H1 (cell line): ENCODE measurements around the gene TUBGCP6. TPM values are rescaled to one million over a fixed set of nuclear protein-coding genes. Genes with fewer than 3 reads are reported as not detected.

Experiments used
- CTCF ChIA-PET: fragments of 300-600 bp; sonication (Branson Sonifier 250); formaldehyde crosslinking; loops from one replicate; lab custom pipeline; 2021; ENCODE audit not compliant: partially characterized antibody; lab: Charles Lee
- POLR2A ChIA-PET: fragments of 300-600 bp; sonication (Branson Sonifier 250); formaldehyde crosslinking; loops from one replicate; lab custom pipeline; 2021; ENCODE audit warnings: inconsistent platforms; ENCODE audit not compliant: partially characterized antibody; lab: Charles Lee
- DNase-seq, 2 experiments: peaks; one replicate each; pipeline versions ENCODE4 v3.0.0 to v3.0.0-alpha.2; 2010 to 2022; ENCODE audit warnings: low spot score in 2 of 2, low read depth in 1 of 2, mixed read lengths in 1 of 2
- FAIRE-seq: peaks from 2 replicates; lab custom pipeline; 2011; peaks lifted over from hg19 to GRCh38; lab: Jason Lieb, UNC
- H2AFZ ChIP-seq: 2 replicates; pipeline ENCODE4 v1.8.1; 2012; ENCODE audit warnings: low read length, inconsistent platforms
- H2AK5ac ChIP-seq: 2 replicates; pipeline ENCODE4 v1.6.1; 2013; ENCODE audit warnings: low read depth, low read length
- H2BK120ac ChIP-seq: replicated peaks from 2 replicates; pipeline ENCODE3; 2013; ENCODE audit warnings: low read depth, low read length, inconsistent platforms
- H2BK12ac ChIP-seq: 2 replicates; pipeline ENCODE4 v1.6.1; 2013; ENCODE audit warnings: low read depth, low read length
- H2BK15ac ChIP-seq: 2 replicates; pipeline ENCODE4 v1.6.1; 2013; ENCODE audit warnings: low read length
- H2BK20ac ChIP-seq: 2 replicates; pipeline ENCODE4 v1.6.1; 2013; ENCODE audit warnings: low read length
- H2BK5ac ChIP-seq: 2 replicates; pipeline ENCODE4 v1.6.1; 2013; ENCODE audit warnings: low read depth, low read length
- H3K14ac ChIP-seq: 2 replicates; pipeline ENCODE4 v1.6.1; 2013; ENCODE audit warnings: inconsistent platforms; ENCODE audit not compliant: insufficient read length
- H3K18ac ChIP-seq: 2 replicates; pipeline ENCODE4 v1.6.1; 2013; ENCODE audit warnings: low read length; ENCODE audit errors: extremely low read depth
- H3K23ac ChIP-seq: 2 replicates; pipeline ENCODE4 v1.6.1; 2013; ENCODE audit warnings: inconsistent platforms; ENCODE audit not compliant: insufficient read length
- H3K23me2 ChIP-seq: 2 replicates; pipeline ENCODE4 v1.6.1; 2013; ENCODE audit warnings: low read depth, low read length
- H3K27ac ChIP-seq: 2 replicates; pipeline ENCODE4 v1.6.1; 2011; ENCODE audit warnings: low read depth, low read length, inconsistent platforms
- H3K27me3 ChIP-seq, 4 experiments: replicated peaks in 1 of 4; 1 replicate in 1 of 4; 2 replicates in 3 of 4; pipeline versions ENCODE4 v1.6.1 to v1.8.1; 2011 to 2013; ENCODE audit warnings: low read length in 3 of 4, mild to moderate bottlenecking in 3 of 4, inconsistent platforms in 2 of 4, mixed read lengths in 2 of 4, moderate library complexity in 1 of 4; ENCODE audit not compliant: control insufficient read depth in 3 of 4, insufficient read depth in 3 of 4; ENCODE audit errors: extremely low read depth in 1 of 4
- H3K36me3 ChIP-seq, 4 experiments: 2 replicates each; pipeline versions ENCODE4 v1.6.1 to v1.8.1; 2011 to 2013; ENCODE audit warnings: mild to moderate bottlenecking in 4 of 4, low read length in 3 of 4, moderate library complexity in 2 of 4, control low read depth in 1 of 4, inconsistent platforms in 1 of 4; ENCODE audit not compliant: insufficient read depth in 4 of 4, control insufficient read depth in 2 of 4
- H3K4ac ChIP-seq: replicated peaks from 2 replicates; pipeline ENCODE3; 2013; ENCODE audit warnings: low read length, low read depth, mixed read lengths, inconsistent platforms; ENCODE audit not compliant: insufficient read length
- H3K4me1 ChIP-seq, 4 experiments: replicated peaks in 1 of 4; 1 replicate in 1 of 4; 2 replicates in 3 of 4; pipeline versions ENCODE4 v1.6.1 to v1.8.1; 2011 to 2013; ENCODE audit warnings: low read length in 3 of 4, inconsistent platforms in 2 of 4, mixed read lengths in 1 of 4; ENCODE audit not compliant: insufficient read depth in 4 of 4, control insufficient read depth in 3 of 4
- H3K4me2 ChIP-seq, 2 experiments: 2 replicates each; pipeline versions ENCODE4 v1.6.1 to v1.8.1; 2011 to 2013; ENCODE audit warnings: low read depth in 2 of 2, low read length in 2 of 2, control low read depth in 1 of 2, inconsistent platforms in 1 of 2, mild to moderate bottlenecking in 1 of 2; ENCODE audit not compliant: insufficient read depth in 1 of 2
- H3K4me3 ChIP-seq, 4 experiments: fragments of 200-600, 300-600 bp in 1 of 4; sonication (generic), shearing (Covaris generic), sonication (Bioruptor Twin) in 1 of 4; 2 replicates each; pipeline versions ENCODE4 v1.5.1 to v1.8.1; 2011 to 2016; ENCODE audit warnings: low read length in 4 of 4, low read depth in 3 of 4, control low read depth in 2 of 4, inconsistent platforms in 2 of 4, mild to moderate bottlenecking in 2 of 4, mixed read lengths in 1 of 4, moderate library complexity in 1 of 4; ENCODE audit not compliant: insufficient read depth in 2 of 4; ENCODE audit errors: extremely low read depth in 1 of 4
- H3K56ac ChIP-seq: replicated peaks from 2 replicates; pipeline ENCODE3; 2013; ENCODE audit warnings: low read depth, mild to moderate bottlenecking, mixed read lengths, low read length, inconsistent platforms; ENCODE audit not compliant: insufficient read length
- H3K79me1 ChIP-seq: 2 replicates; pipeline ENCODE4 v1.6.1; 2013; ENCODE audit warnings: low read depth, low read length, control low read depth
- H3K79me2 ChIP-seq, 2 experiments: 2 replicates each; pipeline versions ENCODE4 v1.6.1 to v1.8.1; 2012 to 2013; ENCODE audit warnings: low read length in 2 of 2, mild to moderate bottlenecking in 2 of 2, inconsistent platforms in 1 of 2; ENCODE audit not compliant: insufficient read depth in 2 of 2, control insufficient read depth in 1 of 2
- H3K9ac ChIP-seq, 4 experiments: replicated peaks in 1 of 4; 1 replicate in 1 of 4; 2 replicates in 3 of 4; pipeline versions ENCODE4 v1.6.1 to v1.8.1; 2011 to 2013; ENCODE audit warnings: low read depth in 3 of 4, low read length in 3 of 4, control low read depth in 2 of 4, mild to moderate bottlenecking in 2 of 4, moderate library complexity in 2 of 4, inconsistent platforms in 1 of 4; ENCODE audit errors: extremely low read depth in 1 of 4
- H3K9me3 ChIP-seq, 2 experiments: 2 replicates each; pipeline versions ENCODE4 v1.6.1 to v1.8.1; 2012 to 2013; ENCODE audit warnings: mild to moderate bottlenecking in 2 of 2, moderate library complexity in 2 of 2, control low read depth in 1 of 2, inconsistent platforms in 1 of 2, low read depth in 1 of 2, low read length in 1 of 2, mixed read lengths in 1 of 2; ENCODE audit not compliant: insufficient read depth in 2 of 2
- H4K20me1 ChIP-seq, 2 experiments: replicated peaks in 1 of 2; 2 replicates each; pipeline versions ENCODE3 to v1.8.1; 2011 to 2013; ENCODE audit warnings: inconsistent platforms in 2 of 2, low read length in 2 of 2, mild to moderate bottlenecking in 1 of 2; ENCODE audit not compliant: insufficient read depth in 2 of 2, control insufficient read depth in 1 of 2
- H4K5ac ChIP-seq: 2 replicates; pipeline ENCODE4 v1.6.1; 2013; ENCODE audit warnings: low read length, low read depth, mixed read lengths, inconsistent platforms; ENCODE audit not compliant: insufficient read length
- H4K8ac ChIP-seq: 2 replicates; pipeline ENCODE4 v1.8.0; 2013; ENCODE audit warnings: mild to moderate bottlenecking, moderate library complexity, low read length, inconsistent platforms; ENCODE audit not compliant: insufficient read depth; ENCODE audit errors: extremely low read depth
- H4K91ac ChIP-seq: replicated peaks from 2 replicates; pipeline ENCODE3; 2013; ENCODE audit warnings: low read length, mixed read lengths, inconsistent platforms; ENCODE audit not compliant: insufficient read length
- HDAC2 ChIP-seq, 2 experiments: fragments of 300-600 bp in 1 of 2; sonication (generic) in 1 of 2; IDR thresholded peaks; 2 replicates each; pipeline ENCODE4 v1.6.1; 2011 to 2012; ENCODE audit warnings: low read depth in 2 of 2, low read length in 2 of 2, mild to moderate bottlenecking in 2 of 2, moderate library complexity in 2 of 2, borderline replicate concordance in 1 of 2, inconsistent platforms in 1 of 2
- KDM4A ChIP-seq: IDR thresholded peaks from one replicate; pipeline ENCODE4 v1.7.1; 2012; ENCODE audit warnings: low read depth, mild to moderate bottlenecking, moderate library complexity, low read length, inconsistent platforms; ENCODE audit not compliant: severe bottlenecking
- PHF8 ChIP-seq: fragments of 200-600 bp; sonication (generic); conservative IDR thresholded peaks from 2 replicates; pipeline ENCODE4 v1.7.1; 2012; ENCODE audit warnings: low read depth, mild to moderate bottlenecking, inconsistent platforms, low read length, moderate library complexity
- POLR2AphosphoS5 ChIP-seq: IDR thresholded peaks from 2 replicates; pipeline ENCODE4 v1.6.1; 2011; ENCODE audit warnings: low read depth, low read length
- RAD21 ChIP-seq, 2 experiments: IDR thresholded peaks in 1 of 2; conservative IDR thresholded peaks in 1 of 2; 2 replicates each; pipeline ENCODE4 v1.6.1; 2011; ENCODE audit warnings: low read depth in 2 of 2, low read length in 2 of 2, improper control_type of control experiment in 1 of 2, inconsistent platforms in 1 of 2, mild to moderate bottlenecking in 1 of 2, moderate library complexity in 1 of 2
- RNF2 ChIP-seq: fragments of 200-900, 300-1000 bp; sonication (generic); IDR thresholded peaks from 2 replicates; pipeline ENCODE4 v1.7.1; 2016; ENCODE audit warnings: borderline replicate concordance, low read depth, mild to moderate bottlenecking, antibody characterized with exemption, low read length; ENCODE audit not compliant: poor library complexity, severe bottlenecking; ENCODE audit errors: missing control alignments
- TAF1 ChIP-seq: IDR thresholded peaks from 2 replicates; pipeline ENCODE4 v1.6.1; 2011; ENCODE audit warnings: mild to moderate bottlenecking, low read depth, low read length
- TBP ChIP-seq: IDR thresholded peaks from 2 replicates; pipeline ENCODE4 v1.6.1; 2011; ENCODE audit warnings: low read depth, low read length, improper control_type of control experiment
- WGBS, 2 experiments: shearing (Covaris generic) in 1 of 2; methylation state at CpG; one replicate each; pipeline versions ENCODE4 v1.1.6 to v1.1.7; 2013 to 2015; ENCODE audit warnings: low lambda C conversion rate in 2 of 2, mixed read lengths in 2 of 2, inconsistent platforms in 1 of 2, low coverage in 1 of 2, missing lambda C conversion rate in 1 of 2; ENCODE audit not compliant: insufficient replicate concordance in 2 of 2, insufficient coverage in 1 of 2, insufficient read length in 1 of 2; ENCODE audit errors: extremely low coverage in 1 of 2, missing lambda C conversion rate in 1 of 2; 5-methylcytosine and 5-hydroxymethylcytosine counted together
- polyA plus RNA-seq, 7 experiments: library from polyadenylated mRNA; depleted of rRNA in 3 of 7; stranded (reverse) in 5 of 7; unstranded in 2 of 7; fragments of >200 nt in 5 of 7; fragments of 200-250 nt in 2 of 7; gene quantifications; 1 replicate in 5 of 7; 2 replicates in 1 of 7; 4 replicates in 1 of 7; pipeline versions ENCODE4 v1.2.1 to v1.2.3, GENCODE V29; 2011 to 2013; ENCODE audit warnings: missing spikeins in 2 of 7, mixed read lengths in 2 of 7
- total RNA-seq: library from RNA; stranded (reverse); fragmentation: NEBNext Ultra II Directional; extraction: Animal tissue kit (Norgen Biotek cat#: 25700); gene quantifications from 2 replicates; pipeline ENCODE4 v1.2.1, GENCODE V29; 2021

The TUBGCP6 gene
- total and polyA plus RNA-seq, 2 of the 8 experiments (the other 6 are each of a cell fraction or from before 2014, with no cell fraction given), result 24.2 to 24.7 TPM

GRCh38 chr22:50178871-50179869, 65.7 kb downstream of the TUBGCP6 start:
- TF ChIP-seq TAF1 (no peak), KDM4A (no peak), POLR2AphosphoS5 (no peak), HDAC2 (IDR thresholded peaks at IDR 0.05; ENCODE audit: borderline replicate concordance in 1 of 2, low read depth in 2 of 2, low read length in 2 of 2) (no peak), PHF8 (no peak), RAD21 (IDR thresholded peaks at IDR 0.05 in 1 of 2, conservative IDR thresholded peaks at IDR 0.05 in 1 of 2; ENCODE audit: low read depth in 2 of 2, low read length in 2 of 2) (no peak), RNF2 (no peak), TBP (no peak)
- H4K20me1 ChIP-seq, result peaks cover 0 to 7% of the 10 kb centered on the region in 2 experiments
- H2BK12ac ChIP-seq, result peak overlapping the region; percentile 77; the same call in 1 of the 2 replicates
- no peak overlapping the region for H2BK20ac ChIP-seq
- no peaks in the 10 kb centered on the region for H3K79me2 ChIP-seq
- H4K5ac ChIP-seq, result no peak overlapping the region
- WGBS, 2 experiments, result 95% methylated on average over 50 of the region's 64 CpGs; no CpG with 5 or more reads in 1 of the 2 experiments
- no peak overlapping the region for H3K9ac ChIP-seq
- no peak overlapping the region for H4K8ac ChIP-seq
- FAIRE-seq, result no peak
- no peak overlapping the region for H2BK15ac ChIP-seq
- no peaks in the 10 kb centered on the region for H3K23me2 ChIP-seq
- H4K91ac ChIP-seq, result no peak overlapping the region
- H3K4me1 ChIP-seq, result peaks cover 0 to 11% (median 6%) of the 10 kb centered on the region in 4 experiments; a peak in 4 of 7 replicates
- H3K27ac ChIP-seq, result no peak overlapping the region
- no peak overlapping the region for H3K14ac ChIP-seq
- no peak overlapping the region for H2BK5ac ChIP-seq
- H3K18ac ChIP-seq, result no peak overlapping the region; the same call in 1 of the 2 replicates
- no peak overlapping the region for H2AFZ ChIP-seq
- no peak overlapping the region for H3K23ac ChIP-seq
- H3K4ac ChIP-seq, result no peak overlapping the region
- 0 out of 2 replicates have a peak overlapping the region, but pooled peaks have one; percentile 24 for H2AK5ac ChIP-seq
- POLR2A ChIA-PET, result no interaction called here
- H3K36me3 ChIP-seq, result no peaks in the 10 kb centered on the region
- H2BK120ac ChIP-seq, result no peak overlapping the region
- CTCF ChIA-PET, result interaction anchor here (0.7 kb wide), 1 partner anchor 22 kb away, joined by 5 read pairs; no protein-coding TSS in a partner anchor
- no peak overlapping the region; a peak in 1 of 8 replicates for H3K4me3 ChIP-seq
- DNase-seq, result no peak
- peaks cover 0 to 3% (median 0%) of the 10 kb centered on the region in 4 experiments; a peak in 2 of 7 replicates for H3K27me3 ChIP-seq
- no peaks in the 10 kb centered on the region for H3K9me3 ChIP-seq
- H3K79me1 ChIP-seq, result no peaks in the 10 kb centered on the region; the same call in 1 of the 2 replicates
- H3K56ac ChIP-seq, result no peak overlapping the region
- peak overlapping the region; percentile 7 to 42; a peak in 1 of 4 replicates for H3K4me2 ChIP-seq
